ENCODE results near the gene CRISP2. TPM values are rescaled to one million over a fixed set of nuclear protein-coding genes. Genes with fewer than 3 reads are reported as not detected.

The CRISP2 gene
- total and polyA plus RNA-seq, 9 of the 15 experiments (the other 6 are each of a cell fraction or from before 2014, with no cell fraction given), result not detected

DNA sequence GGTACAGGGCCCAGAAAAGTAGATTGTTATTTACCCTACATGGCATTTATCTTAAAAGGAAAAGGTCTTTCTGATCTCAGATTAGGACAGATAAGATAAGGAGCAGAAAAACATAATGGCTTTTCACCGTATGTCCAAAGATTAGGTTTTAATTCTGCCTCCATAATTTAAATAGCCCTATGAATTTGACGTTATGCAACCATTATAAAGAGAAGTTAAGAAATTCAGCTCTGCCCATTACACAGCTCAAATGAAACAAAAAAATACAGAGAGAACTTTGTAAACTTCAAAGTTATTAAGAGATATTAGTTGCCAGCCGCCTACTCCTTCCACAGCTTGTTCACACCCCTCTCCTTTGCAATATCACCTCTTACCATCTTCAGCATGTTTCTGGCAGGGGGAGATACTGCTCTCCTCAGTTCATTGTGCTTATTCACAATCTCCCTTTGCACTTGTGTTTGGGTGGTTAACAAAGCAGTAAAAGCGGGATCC, 22.7 kb upstream of the CRISP2 start (continued):
- TF ChIP-seq, protein P1, sequence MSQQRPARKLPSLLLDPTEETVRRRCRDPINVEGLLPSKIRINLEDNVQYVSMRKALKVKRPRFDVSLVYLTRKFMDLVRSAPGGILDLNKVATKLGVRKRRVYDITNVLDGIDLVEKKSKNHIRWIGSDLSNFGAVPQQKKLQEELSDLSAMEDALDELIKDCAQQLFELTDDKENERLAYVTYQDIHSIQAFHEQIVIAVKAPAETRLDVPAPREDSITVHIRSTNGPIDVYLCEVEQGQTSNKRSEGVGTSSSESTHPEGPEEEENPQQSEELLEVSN (IDR thresholded peaks at IDR 0.05; ENCODE audit: borderline replicate concordance in 1 of 2, extremely low read depth in 1 of 2, insufficient read depth in 1 of 2, insufficient read length in 1 of 2, low read depth in 1 of 2, low read length in 1 of 2, poor library complexity in 1 of 2, severe bottlenecking in 1 of 2), result peak; percentile 36 to 54
- TF ChIP-seq ARID1B (IDR thresholded peaks at IDR 0.05) (peak; percentile 98), YY1 (IDR thresholded peaks at IDR 0.05; ENCODE audit: borderline replicate concordance in 1 of 3, control insufficient read depth in 1 of 3, extremely low read depth in 1 of 3, insufficient read depth in 3 of 3, insufficient read length in 1 of 3, insufficient replicate concordance in 2 of 3, low read depth in 1 of 3, low read length in 2 of 3) (no peak), FOXJ2 (tag; IDR thresholded peaks at IDR 0.05) (peak; percentile 92), PHB (CRISPR knock-in tag; IDR thresholded peaks at IDR 0.05) (no peak), CREB1 (IDR thresholded peaks at IDR 0.05) (no peak), CREB1 (CRISPR knock-in tag; IDR thresholded peaks at IDR 0.05) (no peak), KDM1A (IDR thresholded peaks at IDR 0.05) (peak; percentile 19 to 39; a peak in 2 of 4 replicates), NFIC (IDR thresholded peaks at IDR 0.05) (peak; percentile 75), SMARCC2 (IDR thresholded peaks at IDR 0.05; ENCODE audit: low read depth) (peak; percentile 80; the same call in 1 of the 2 replicates), DMBX1 (CRISPR knock-in tag; IDR thresholded peaks at IDR 0.05; ENCODE audit: borderline replicate concordance) (peak; percentile 22; the same call in 1 of the 2 replicates), TAL1 (IDR thresholded peaks at IDR 0.05) (peak; percentile 93), RUNX1 (IDR thresholded peaks at IDR 0.05; ENCODE audit: low read depth) (no peak), OTX1 (CRISPR knock-in tag; IDR thresholded peaks at IDR 0.05) (no peak), CCNT2 (IDR thresholded peaks at IDR 0.05; ENCODE audit: borderline replicate concordance, extremely low read depth, insufficient read length, low read depth, low read length) (peak; percentile 70), SOX6 (IDR thresholded peaks at IDR 0.05) (peak; percentile 96), MBD2 (IDR thresholded peaks at IDR 0.05; ENCODE audit: borderline replicate concordance, low read depth) (peak; percentile 52), KLF16 (IDR thresholded peaks at IDR 0.05) (peak; percentile 79), ADNP (tag; IDR thresholded peaks at IDR 0.05) (peak; percentile 72; the same call in 1 of the 2 replicates), GATA2 (CRISPR knock-in tag; IDR thresholded peaks at IDR 0.05) (peak; percentile 93), ZEB2 (IDR thresholded peaks at IDR 0.05) (peak; percentile 53; the same call in 1 of the 2 replicates), MTA3 (IDR thresholded peaks at IDR 0.05; ENCODE audit: borderline replicate concordance) (peak; percentile 58; the same call in 1 of the 2 replicates), CXXC5 (CRISPR knock-in tag; IDR thresholded peaks at IDR 0.05) (peak; percentile 35; the same call in 1 of the 2 replicates), EHMT2 (IDR thresholded peaks at IDR 0.05) (no peak), MAFG (tag; conservative IDR thresholded peaks at IDR 0.05) (peak; percentile 44; the same call in 1 of the 2 replicates), POLR2AphosphoS5 (IDR thresholded peaks at IDR 0.05; ENCODE audit: control insufficient read depth, insufficient read depth, low read depth, low read length) (peak; percentile 89), ZNF764 (CRISPR knock-in tag; IDR thresholded peaks at IDR 0.05; ENCODE audit: low read depth) (no peak), CC2D1A (IDR thresholded peaks at IDR 0.05) (peak; percentile 82)
- TF ChIP-seq, protein P2, sequence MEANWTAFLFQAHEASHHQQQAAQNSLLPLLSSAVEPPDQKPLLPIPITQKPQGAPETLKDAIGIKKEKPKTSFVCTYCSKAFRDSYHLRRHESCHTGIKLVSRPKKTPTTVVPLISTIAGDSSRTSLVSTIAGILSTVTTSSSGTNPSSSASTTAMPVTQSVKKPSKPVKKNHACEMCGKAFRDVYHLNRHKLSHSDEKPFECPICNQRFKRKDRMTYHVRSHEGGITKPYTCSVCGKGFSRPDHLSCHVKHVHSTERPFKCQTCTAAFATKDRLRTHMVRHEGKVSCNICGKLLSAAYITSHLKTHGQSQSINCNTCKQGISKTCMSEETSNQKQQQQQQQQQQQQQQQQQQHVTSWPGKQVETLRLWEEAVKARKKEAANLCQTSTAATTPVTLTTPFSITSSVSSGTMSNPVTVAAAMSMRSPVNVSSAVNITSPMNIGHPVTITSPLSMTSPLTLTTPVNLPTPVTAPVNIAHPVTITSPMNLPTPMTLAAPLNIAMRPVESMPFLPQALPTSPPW (CRISPR knock-in tag; IDR thresholded peaks at IDR 0.05), result peak; percentile 48; the same call in 1 of the 2 replicates
